HG03108 (cell line): ENCODE measurements around the gene ANKRD66.
"Not testable (repeated sequence)": the region's sequence is repeated elsewhere in the genome, so short reads cannot be mapped to it uniquely, and the experiment has no call there.

Experiments used
- ATAC-seq: cut with Tn5 transposase; IDR thresholded peaks from one replicate; pipeline ENCODE4 v1.9.1; 2021; ENCODE audit warnings: moderate library complexity; ENCODE audit not compliant: unreplicated experiment

ANKRD66 gene

GRCh38 chr6:46751658-46752057, 4.9 kb downstream of the ANKRD66 start:
- no peak for ATAC-seq

GRCh38 chr6:46755865-46756264, 9.1 kb downstream of the ANKRD66 start:
- ATAC-seq = no peak

GRCh38 chr6:46756469-46757213, 9.9 kb downstream of the ANKRD66 start:
- no peak for ATAC-seq

- ATAC-seq = no peak
These were observed 10.5 kb downstream of the ANKRD66 start for GRCh38 chr6:46757214-46757596.

DNA sequence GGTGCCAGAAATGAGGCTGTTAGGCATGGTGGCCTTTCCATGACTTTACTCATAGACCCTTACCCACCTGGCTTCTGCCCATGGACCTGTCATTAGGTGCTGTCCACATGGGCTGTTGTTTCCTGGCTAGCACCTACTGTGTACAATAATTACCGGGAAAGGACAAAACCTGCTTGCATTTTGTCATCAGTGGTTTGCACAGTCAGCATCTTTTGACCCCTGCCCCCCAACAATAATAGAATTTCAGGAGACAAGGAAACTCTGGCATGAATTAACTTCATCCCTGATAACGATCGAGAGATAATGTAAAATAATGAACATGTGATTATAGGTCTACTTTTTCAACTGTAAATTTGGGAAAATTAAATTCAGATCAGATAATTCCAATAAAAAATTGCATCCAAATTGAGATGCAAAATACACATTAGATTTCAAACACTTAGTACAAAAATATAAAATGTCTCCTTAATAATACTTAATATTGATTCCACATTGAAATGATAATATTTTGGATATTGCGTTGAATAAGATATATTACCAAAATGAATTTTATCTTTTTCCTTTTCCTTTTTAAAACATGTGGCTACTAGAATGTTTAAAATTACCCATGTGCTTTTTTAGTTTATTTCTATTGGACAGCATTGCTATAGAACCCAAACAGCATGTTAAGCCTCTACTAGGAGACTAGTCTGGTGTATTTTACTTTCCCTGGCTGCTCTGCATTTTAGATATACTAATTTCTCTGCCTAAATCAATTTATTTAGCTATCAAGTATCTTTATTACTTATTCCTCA, 12.4 kb downstream of the ANKRD66 start:
- no peak for ATAC-seq

DNA sequence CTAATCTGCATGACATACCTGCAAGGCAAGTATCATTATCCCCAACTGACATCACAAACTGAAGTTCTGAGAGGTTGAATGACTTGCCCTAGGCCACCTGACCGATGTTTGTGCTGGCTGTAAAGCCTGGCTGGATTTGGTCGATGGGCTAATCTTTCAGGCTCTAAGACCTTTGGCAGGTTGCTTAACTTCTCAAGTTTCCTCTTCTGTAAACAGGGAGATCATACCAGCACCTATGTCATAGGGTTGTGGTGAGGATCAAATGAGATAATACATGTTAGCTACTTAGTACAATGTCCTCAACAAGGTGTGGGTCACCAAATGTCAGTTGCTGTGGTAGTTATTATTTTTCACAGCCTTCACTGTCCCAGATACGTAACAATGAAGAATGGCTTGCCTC, 14.2 kb downstream of the ANKRD66 start:
- ATAC-seq = no peak

GRCh38 chr6:46763466-46763865, 16.7 kb downstream of the ANKRD66 start:
- ATAC-seq = no peak

GRCh38 chr6:46764280-46764679, 17.5 kb downstream of the ANKRD66 start:
- ATAC-seq = not testable (repeated sequence)

DNA sequence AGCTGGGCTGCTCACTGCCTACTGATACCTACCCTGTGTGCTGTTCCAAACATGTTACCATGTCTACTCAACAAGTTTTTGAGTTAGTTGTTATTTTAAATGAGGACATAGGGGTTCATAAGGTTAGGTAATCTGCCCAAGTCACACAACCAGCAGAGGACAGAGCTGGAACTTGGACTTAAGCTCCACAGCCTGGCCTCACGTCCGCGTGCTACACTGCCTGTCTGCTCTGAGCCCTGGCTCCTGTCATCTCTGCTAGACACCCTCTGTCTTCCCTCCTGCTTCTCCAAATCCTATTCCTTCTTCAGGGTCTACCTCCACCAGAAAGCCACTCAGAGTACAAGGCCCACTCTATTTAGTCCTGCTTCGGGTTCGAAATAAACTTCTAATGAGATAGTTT, 18.2 kb downstream of the ANKRD66 start:
- ATAC-seq = no peak

DNA sequence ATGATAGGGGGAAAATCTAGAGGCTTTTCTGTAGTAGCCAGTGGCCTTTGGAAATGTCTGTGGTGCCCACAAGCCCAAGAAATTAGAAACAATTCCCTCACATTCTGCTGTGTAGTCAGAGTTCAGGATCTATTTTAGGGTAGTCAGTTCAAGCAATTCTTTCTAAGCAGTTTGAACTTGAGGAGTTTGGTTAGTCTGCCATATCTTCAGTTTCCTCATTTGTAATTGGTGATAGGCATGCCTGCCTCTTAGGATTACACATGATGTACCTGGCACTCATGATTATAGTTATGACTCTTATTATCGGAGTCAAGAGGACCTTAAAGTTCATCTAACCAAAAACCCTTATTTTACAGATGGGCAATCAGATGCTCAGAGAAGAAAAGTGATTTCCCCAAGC, 25.3 kb downstream of the ANKRD66 start:
- no peak for ATAC-seq

GRCh38 chr6:46772762-46773161, 26.0 kb downstream of the ANKRD66 start:
- peak; percentile 49 for ATAC-seq

GRCh38 chr6:46773201-46773855, 26.6 kb downstream of the ANKRD66 start:
- no peak for ATAC-seq

DNA sequence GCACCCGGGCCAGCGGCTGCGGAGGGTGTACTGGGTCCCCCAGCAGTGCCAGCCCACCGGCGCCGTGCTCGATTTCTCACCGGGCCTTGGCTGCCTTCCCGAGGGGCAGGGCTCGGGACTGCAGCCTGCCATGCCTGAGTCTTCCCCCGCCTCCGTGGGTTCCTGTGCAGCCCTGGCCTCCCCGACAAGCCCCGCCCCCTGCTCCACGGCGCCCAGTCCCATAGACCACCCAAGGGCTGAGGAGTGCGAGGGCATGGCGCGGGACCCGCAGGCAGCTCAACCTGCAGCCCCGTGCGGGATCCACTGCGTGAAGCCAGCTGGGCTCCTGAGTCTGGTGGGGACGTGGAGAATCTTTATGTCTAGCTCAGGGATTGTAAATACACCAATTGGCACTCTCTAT, 28.0 kb downstream of the ANKRD66 start:
- ATAC-seq = not testable (repeated sequence)

GRCh38 chr6:46776070-46776712, 29.5 kb downstream of the ANKRD66 start:
- no peak for ATAC-seq

DNA sequence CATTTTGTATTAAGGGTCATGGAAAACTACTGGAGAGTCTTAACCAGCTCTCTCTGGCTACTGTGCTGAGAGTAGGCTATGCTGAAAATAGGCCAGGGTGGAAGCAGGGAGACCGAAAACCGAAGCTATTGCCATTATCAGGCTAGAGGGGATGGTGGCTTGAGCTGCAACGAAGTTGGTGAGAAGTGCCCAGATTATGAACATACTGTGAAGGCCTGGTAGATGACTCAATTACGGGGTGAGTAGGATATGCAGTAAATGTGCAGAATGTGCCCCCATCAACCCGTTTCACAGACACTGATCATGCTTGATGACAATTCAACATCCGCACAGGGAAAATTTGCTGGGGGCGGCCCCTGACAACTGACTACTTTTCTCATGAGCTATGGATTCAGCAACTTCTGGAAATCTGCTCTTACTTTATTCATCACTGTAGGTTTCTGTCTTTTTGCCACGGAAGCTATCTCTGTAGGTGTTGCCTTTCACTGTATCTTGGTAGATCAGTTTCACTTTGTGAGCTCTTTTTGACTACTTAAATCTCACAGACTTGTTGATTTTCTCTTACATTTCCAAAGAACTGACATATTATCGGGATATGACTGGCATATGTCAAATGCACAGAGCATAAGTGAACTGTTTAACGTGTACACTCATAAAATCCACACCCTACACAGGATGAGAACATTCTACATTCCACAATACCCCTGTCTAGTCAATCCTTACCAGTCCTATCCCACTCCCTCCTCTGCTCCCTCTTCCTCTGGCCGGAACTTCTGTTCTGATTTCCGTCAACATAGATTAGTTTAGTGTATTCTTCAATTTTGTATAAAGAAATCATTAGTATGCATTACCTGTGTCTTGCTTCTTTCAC, 31.0 kb downstream of the ANKRD66 start:
- ATAC-seq = no peak

DNA sequence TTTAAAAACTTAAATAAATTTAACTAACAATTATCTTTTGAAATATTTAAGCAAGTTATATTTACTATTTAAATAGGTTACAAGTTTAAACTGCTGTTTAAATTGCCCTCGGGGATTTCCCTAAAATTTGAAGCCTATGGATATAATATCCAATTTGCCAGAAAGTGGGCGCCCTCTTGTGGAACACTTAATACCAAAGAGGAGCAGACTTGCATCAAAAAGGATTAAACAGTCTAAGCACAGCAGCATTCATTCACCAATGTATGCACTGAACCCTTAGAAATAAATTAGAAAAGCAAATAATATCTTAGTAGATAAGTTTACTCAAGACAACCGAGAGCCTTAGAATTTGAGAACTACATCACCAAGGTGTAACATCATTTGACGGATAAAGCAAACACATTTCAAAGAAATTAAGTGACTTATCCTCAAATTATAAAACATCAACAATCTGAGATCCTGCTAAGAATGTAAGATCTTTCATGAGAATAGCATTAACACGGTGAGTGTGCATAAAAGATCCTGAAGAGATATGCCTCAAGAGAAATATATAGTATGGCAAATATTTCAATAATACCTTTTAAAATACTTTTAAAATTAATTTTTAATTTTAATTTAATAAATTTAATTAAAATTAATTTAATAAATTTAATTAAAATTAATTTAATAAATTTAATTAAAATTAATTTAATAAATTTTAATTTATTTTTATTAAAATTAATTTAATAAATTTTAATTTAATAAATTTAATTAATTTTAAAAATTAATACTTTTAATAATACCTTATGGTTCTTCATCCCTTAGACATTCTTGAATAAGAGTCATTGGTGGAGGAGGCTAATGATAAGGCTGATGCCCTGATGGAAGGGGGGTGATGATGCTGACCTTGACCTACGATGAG, 35.0 kb downstream of the ANKRD66 start:
- no peak for ATAC-seq

GRCh38 chr6:46784535-46784934, 37.8 kb downstream of the ANKRD66 start:
- no peak for ATAC-seq

- ATAC-seq = no peak
These were observed 41.3 kb downstream of the ANKRD66 start for GRCh38 chr6:46787871-46788540.

GRCh38 chr6:46788791-46789190, 42.1 kb downstream of the ANKRD66 start:
- no peak for ATAC-seq
